Smooth muscle cell (in vitro differentiated cells): Measurements from ENCODE around the gene ALPK3. TPM values are rescaled to one million over a fixed set of nuclear protein-coding genes. Genes with fewer than 3 reads are reported as not detected.

Experiments
- DNase-seq: peaks from one replicate; lab custom pipeline; 2025; ENCODE audit not compliant: unreplicated experiment; lab: John Stamatoyannopoulos, UW
- H2AFZ ChIP-seq: fragments of 200-600 bp; sonication (generic); 2 replicates; pipeline ENCODE4 v1.6.0; 2016; ENCODE audit warnings: antibody characterized with exemption, low read depth, mild to moderate bottlenecking
- H3F3A ChIP-seq: fragments of 200-600 bp; sonication (generic); 2 replicates; pipeline ENCODE4 v1.6.0; 2017; ENCODE audit warnings: antibody characterized with exemption, low read depth
- H3K27ac ChIP-seq: fragments of 200-600 bp; sonication (generic); 2 replicates; pipeline ENCODE4 v1.5.1; 2016; ENCODE audit warnings: low read depth, mild to moderate bottlenecking
- H3K27me3 ChIP-seq: fragments of 200-600 bp; sonication (generic); 2 replicates; pipeline ENCODE4 v1.6.1; 2016; ENCODE audit warnings: low read depth, mild to moderate bottlenecking
- H3K36me3 ChIP-seq: fragments of 200-600 bp; sonication (generic); 2 replicates; pipeline ENCODE4 v1.5.1; 2016; ENCODE audit warnings: low read depth
- H3K4me1 ChIP-seq: fragments of 200-600 bp; sonication (generic); 2 replicates; pipeline ENCODE4 v1.5.1; 2016; ENCODE audit warnings: low read depth
- H3K4me2 ChIP-seq: fragments of 200-600 bp; sonication (generic); 2 replicates; pipeline ENCODE4 v1.6.0; 2016; ENCODE audit warnings: mild to moderate bottlenecking
- H3K4me3 ChIP-seq: fragments of 200-600 bp; sonication (generic); 2 replicates; pipeline ENCODE4 v1.5.1; 2016; ENCODE audit warnings: mild to moderate bottlenecking
- H3K79me2 ChIP-seq: fragments of 200-600 bp; sonication (generic); 2 replicates; pipeline ENCODE4 v1.6.0; 2016; ENCODE audit warnings: low read depth, mild to moderate bottlenecking
- H3K9ac ChIP-seq: fragments of 200-600 bp; sonication (generic); 2 replicates; pipeline ENCODE4 v1.6.0; 2016; ENCODE audit warnings: low read depth
- H3K9me3 ChIP-seq: fragments of 200-600 bp; sonication (generic); replicated peaks from 2 replicates; pipeline ENCODE4 v1.5.1; 2016; ENCODE audit warnings: low read depth
- H4K20me1 ChIP-seq: fragments of 200-600 bp; sonication (generic); 2 replicates; pipeline ENCODE4 v1.6.0; 2016; ENCODE audit warnings: low read depth
- CTCF ChIP-seq: fragments of 200-600 bp; sonication (generic); IDR thresholded peaks from 2 replicates; pipeline ENCODE4 v1.5.1; 2017; ENCODE audit warnings: borderline replicate concordance, mild to moderate bottlenecking, antibody characterized with exemption; ENCODE audit not compliant: insufficient read depth, poor library complexity, severe bottlenecking
- WGBS: methylation state at CpG from one replicate; pipeline ENCODE4 v1.1.7; 2016; ENCODE audit warnings: low lambda C conversion rate; 5-methylcytosine and 5-hydroxymethylcytosine counted together
- polyA plus RNA-seq: library from polyadenylated mRNA; unstranded; fragments of >200 nt; fragmentation: Nextera tagmentation; extraction: Ambion mirVana; gene quantifications from 2 replicates; pipeline ENCODE4 v1.2.1, GENCODE V29; 2016
- total RNA-seq: library from RNA; depleted of rRNA; stranded (reverse); fragments of >200 nt; gene quantifications from 2 replicates; pipeline ENCODE4 v1.2.3, GENCODE V29; 2014

Gene ALPK3
- total and polyA plus RNA-seq, 2 experiments from 2014 or later = 3.5 to 18.8 TPM

GRCh38 chr15:84832448-84833040, 15.4 kb downstream of the ALPK3 start:
- DNase-seq = no peak
- H3K79me2 ChIP-seq = no peaks in the 10 kb centered on the region
- no peak overlapping the region for H2AFZ ChIP-seq
- H3K4me3 ChIP-seq = no peak overlapping the region
- peak overlapping the region; percentile 0 for H3K4me2 ChIP-seq
- WGBS = 96% methylated on average over 2 of the region's 2 CpGs
- H4K20me1 ChIP-seq = peaks cover 50% of the 10 kb centered on the region
- no peak for TF ChIP-seq CTCF
- H3K9me3 ChIP-seq = no peaks in the 10 kb centered on the region
- no peaks in the 10 kb centered on the region for H3F3A ChIP-seq
- peaks cover 5% of the 10 kb centered on the region for H3K4me1 ChIP-seq
- H3K9ac ChIP-seq = no peak overlapping the region
- H3K36me3 ChIP-seq = no peaks in the 10 kb centered on the region
- H3K27me3 ChIP-seq = no peaks in the 10 kb centered on the region
- no peak overlapping the region for H3K27ac ChIP-seq

GRCh38 chr15:84833447-84834228, 16.5 kb downstream of the ALPK3 start:
- TF ChIP-seq CTCF = no peak
- H3K27me3 ChIP-seq = no peaks in the 10 kb centered on the region
- peaks cover 5% of the 10 kb centered on the region for H3K4me1 ChIP-seq
- 63% methylated on average over 4 of the region's 4 CpGs for WGBS
- no peak overlapping the region for H3K9ac ChIP-seq
- DNase-seq = no peak
- no peak overlapping the region for H3K4me3 ChIP-seq
- H3K27ac ChIP-seq = no peak overlapping the region
- no peaks in the 10 kb centered on the region for H3K79me2 ChIP-seq
- H4K20me1 ChIP-seq = peaks cover 46% of the 10 kb centered on the region
- no peaks in the 10 kb centered on the region for H3F3A ChIP-seq
- H2AFZ ChIP-seq = no peak overlapping the region
- no peaks in the 10 kb centered on the region for H3K9me3 ChIP-seq
- H3K36me3 ChIP-seq = no peaks in the 10 kb centered on the region
- peak overlapping the region; percentile 0 for H3K4me2 ChIP-seq

GRCh38 chr15:84834229-84834955, 17.2 kb downstream of the ALPK3 start:
- Histone ChIP-seq H3K27ac (no peak overlapping the region), H4K20me1 (peaks cover 46% of the 10 kb centered on the region), H3K27me3 (no peaks in the 10 kb centered on the region), H3F3A (no peaks in the 10 kb centered on the region), H3K36me3 (no peaks in the 10 kb centered on the region), H3K9me3 (no peaks in the 10 kb centered on the region), H3K4me1 (peaks cover 5% of the 10 kb centered on the region), H3K4me2 (no peak overlapping the region), H3K79me2 (no peaks in the 10 kb centered on the region), H3K4me3 (no peak overlapping the region), H3K9ac (no peak overlapping the region), H2AFZ (no peak overlapping the region)
- DNase-seq = no peak
- 73% methylated on average over 4 of the region's 4 CpGs for WGBS
- no peak for TF ChIP-seq CTCF
